ENCODE results near the gene ALK.

The ALK gene

GRCh38 chr2:29762239-29762638, 159.1 kb downstream of the ALK start:
- Histone ChIP-seq H3K9me2 (replicated peaks; ENCODE audit: insufficient read depth, low read length) (no peaks in the 10 kb centered on the region), H3K4me3 (ENCODE audit: low read length) (no peak overlapping the region), H3K27ac (ENCODE audit: low read length) (no peak overlapping the region), H3K4me2 (ENCODE audit: low read depth, low read length) (no peak overlapping the region), H4K20me1 (ENCODE audit: insufficient read depth, low read length) (no peaks in the 10 kb centered on the region), H3F3A (ENCODE audit: insufficient read depth, low read length) (no peaks in the 10 kb centered on the region), H3K27me3 (replicated peaks; ENCODE audit: insufficient read depth, low read length) (no peaks in the 10 kb centered on the region), H3K9me3 (replicated peaks; ENCODE audit: insufficient read depth, low read length) (no peaks in the 10 kb centered on the region), H3K36me3 (replicated peaks; ENCODE audit: insufficient read depth, low read length) (no peaks in the 10 kb centered on the region), H3K4me1 (ENCODE audit: low read length) (no peaks in the 10 kb centered on the region), H3K79me2 (ENCODE audit: low read length) (no peaks in the 10 kb centered on the region), H2AFZ (ENCODE audit: low read length) (no peak overlapping the region), H3K9ac (ENCODE audit: low read length) (no peak overlapping the region)
- DNase-seq = no peak
- TF ChIP-seq CTCF (IDR thresholded peaks at IDR 0.05; ENCODE audit: low read length) (no peak), EZH2 (optimal IDR thresholded peaks at IDR 0.05; ENCODE audit: low read depth, low read length) (no peak)

GRCh38 chr2:29761278-29761677, 160.1 kb downstream of the ALK start:
- Histone ChIP-seq H3K9me3 (replicated peaks; ENCODE audit: insufficient read depth, low read length) (no peaks in the 10 kb centered on the region), H3K9ac (ENCODE audit: low read length) (no peak overlapping the region), H3K4me2 (ENCODE audit: low read depth, low read length) (no peak overlapping the region), H3K4me3 (ENCODE audit: low read length) (no peak overlapping the region), H4K20me1 (ENCODE audit: insufficient read depth, low read length) (no peaks in the 10 kb centered on the region), H3F3A (ENCODE audit: insufficient read depth, low read length) (no peaks in the 10 kb centered on the region), H3K79me2 (ENCODE audit: low read length) (no peaks in the 10 kb centered on the region), H3K27me3 (replicated peaks; ENCODE audit: insufficient read depth, low read length) (no peaks in the 10 kb centered on the region), H2AFZ (ENCODE audit: low read length) (no peak overlapping the region), H3K27ac (ENCODE audit: low read length) (no peak overlapping the region), H3K9me2 (replicated peaks; ENCODE audit: insufficient read depth, low read length) (no peaks in the 10 kb centered on the region), H3K36me3 (replicated peaks; ENCODE audit: insufficient read depth, low read length) (no peaks in the 10 kb centered on the region), H3K4me1 (ENCODE audit: low read length) (no peaks in the 10 kb centered on the region)
- no peak for TF ChIP-seq EZH2 (optimal IDR thresholded peaks at IDR 0.05; ENCODE audit: low read depth, low read length)
- no peak for TF ChIP-seq CTCF (IDR thresholded peaks at IDR 0.05; ENCODE audit: low read length)
- no peak for TF ChIP-seq EZH2phosphoT487 (IDR thresholded peaks at IDR 0.05; ENCODE audit: low read length)
- DNase-seq = no peak

- Histone ChIP-seq H3F3A (ENCODE audit: insufficient read depth, low read length) (no peaks in the 10 kb centered on the region), H3K4me3 (ENCODE audit: low read length) (no peak overlapping the region), H3K27ac (ENCODE audit: low read length) (no peak overlapping the region), H3K4me1 (ENCODE audit: low read length) (no peaks in the 10 kb centered on the region), H3K27me3 (replicated peaks; ENCODE audit: insufficient read depth, low read length) (no peaks in the 10 kb centered on the region), H3K36me3 (replicated peaks; ENCODE audit: insufficient read depth, low read length) (no peaks in the 10 kb centered on the region), H3K4me2 (ENCODE audit: low read depth, low read length) (no peak overlapping the region), H3K9me3 (replicated peaks; ENCODE audit: insufficient read depth, low read length) (no peaks in the 10 kb centered on the region), H2AFZ (ENCODE audit: low read length) (no peak overlapping the region), H4K20me1 (ENCODE audit: insufficient read depth, low read length) (no peaks in the 10 kb centered on the region), H3K9me2 (replicated peaks; ENCODE audit: insufficient read depth, low read length) (no peaks in the 10 kb centered on the region), H3K79me2 (ENCODE audit: low read length) (no peaks in the 10 kb centered on the region), H3K9ac (ENCODE audit: low read length) (no peak overlapping the region)
- no peak for DNase-seq
- TF ChIP-seq EZH2 (optimal IDR thresholded peaks at IDR 0.05; ENCODE audit: low read depth, low read length) = no peak
- no peak for TF ChIP-seq EZH2phosphoT487 (IDR thresholded peaks at IDR 0.05; ENCODE audit: low read length)
- TF ChIP-seq CTCF (IDR thresholded peaks at IDR 0.05; ENCODE audit: low read length) = no peak
These were observed 161.4 kb downstream of the ALK start for GRCh38 chr2:29760008-29760407.
